ENCODE results near the gene MBIP.

MBIP gene

GRCh38 chr14:36256126-36256801 is 64.2 kb downstream of the MBIP start:
- no peak for TF ChIP-seq CTCF (IDR thresholded peaks at IDR 0.05; ENCODE audit: low read depth, low read length, missing control alignments)
- H3K4me3 ChIP-seq (replicated peaks; ENCODE audit: low read depth, low read length), result no peak overlapping the region
- no peak for DNase-seq (ENCODE audit: extremely low read depth, low read depth)

GRCh38 chr14:36254020-36254624 is 66.3 kb downstream of the MBIP start:
- H3K4me3 ChIP-seq (replicated peaks; ENCODE audit: low read depth, low read length), result no peak overlapping the region
- no peak for TF ChIP-seq CTCF (IDR thresholded peaks at IDR 0.05; ENCODE audit: low read depth, low read length, missing control alignments)
- DNase-seq (ENCODE audit: extremely low read depth, low read depth), result no peak
